GM06990 (cell line): ENCODE results near the gene CD164L2.

Experiments used
- DNase-seq: peaks from one replicate; pipeline ENCODE4 v3.0.0-alpha.2; 2011; ENCODE audit not compliant: insufficient read length; ENCODE audit errors: extremely low read depth
- H3K27me3 ChIP-seq: replicated peaks from 2 replicates; pipeline ENCODE4 v1.6.0; 2011; ENCODE audit warnings: low read length; ENCODE audit not compliant: control insufficient read depth, insufficient read depth
- H3K36me3 ChIP-seq: 2 replicates; pipeline ENCODE4 v1.5.1; 2011; ENCODE audit warnings: low read length; ENCODE audit not compliant: control insufficient read depth, insufficient read depth
- H3K4me3 ChIP-seq: replicated peaks from 2 replicates; pipeline ENCODE4 v1.5.1; 2011; ENCODE audit warnings: low read depth, mild to moderate bottlenecking, control low read depth, low read length
- CTCF ChIP-seq: IDR thresholded peaks from 2 replicates; pipeline ENCODE4 v1.5.1; 2011; ENCODE audit warnings: low read length, control low read depth, mild to moderate bottlenecking, inconsistent platforms; ENCODE audit not compliant: insufficient read depth, poor library complexity, severe bottlenecking

The CD164L2 gene

GRCh38 chr1:27416387-27417111 is 33.4 kb upstream of the CD164L2 start:
- peaks cover 11% of the 10 kb centered on the region for H3K36me3 ChIP-seq
- peak; percentile 83 for TF ChIP-seq CTCF
- no peaks in the 10 kb centered on the region for H3K27me3 ChIP-seq
- H3K4me3 ChIP-seq = no peak overlapping the region
- DNase-seq = peak; percentile 64

GRCh38 chr1:27414091-27414490 is 31.0 kb upstream of the CD164L2 start:
- no peak for TF ChIP-seq CTCF
- Histone ChIP-seq H3K36me3 (peaks cover 13% of the 10 kb centered on the region), H3K4me3 (no peak overlapping the region), H3K27me3 (no peaks in the 10 kb centered on the region)
- DNase-seq = no peak

- Histone ChIP-seq H3K27me3 (no peaks in the 10 kb centered on the region), H3K36me3 (peaks cover 18% of the 10 kb centered on the region), H3K4me3 (no peak overlapping the region)
- DNase-seq = no peak
- TF ChIP-seq CTCF = no peak
Measured at GRCh38 chr1:27413004-27413403, 29.9 kb upstream of the CD164L2 start.

- Histone ChIP-seq H3K27me3 (no peaks in the 10 kb centered on the region), H3K4me3 (no peak overlapping the region), H3K36me3 (peaks cover 20% of the 10 kb centered on the region)
- TF ChIP-seq CTCF = no peak
- DNase-seq = no peak
Measured at GRCh38 chr1:27412502-27412901, 29.4 kb upstream of the CD164L2 start.

- DNase-seq = no peak
- Histone ChIP-seq H3K36me3 (peaks cover 20% of the 10 kb centered on the region), H3K27me3 (no peaks in the 10 kb centered on the region), H3K4me3 (no peak overlapping the region)
- TF ChIP-seq CTCF = no peak
Measured at GRCh38 chr1:27410709-27411108, 27.6 kb upstream of the CD164L2 start.

GRCh38 chr1:27409669-27410068 is 26.5 kb upstream of the CD164L2 start:
- H3K27me3 ChIP-seq = no peaks in the 10 kb centered on the region

More at GRCh38 chr1:27409669-27410068, 26.5 kb upstream of the CD164L2 start:
- TF ChIP-seq CTCF = no peak
- peaks cover 20% of the 10 kb centered on the region for H3K36me3 ChIP-seq
- DNase-seq = no peak
- H3K4me3 ChIP-seq = no peak overlapping the region
